Endothelial cell of umbilical vein (primary cell): Measurements from ENCODE around the gene RETREG3.

Experiments
- CTCF ChIP-seq, 2 donors: IDR thresholded peaks; 1 replicate in 1 of 2; 2 replicates in 1 of 2; pipeline ENCODE4 v1.5.1; 2011; ENCODE audit warnings: low read length in 2 of 2, mild to moderate bottlenecking in 2 of 2, moderate library complexity in 2 of 2, control low read depth in 1 of 2, inconsistent platforms in 1 of 2, low read depth in 1 of 2; ENCODE audit not compliant: insufficient read depth in 1 of 2; ENCODE audit errors: extremely low read depth in 1 of 2
- EZH2 ChIP-seq: IDR thresholded peaks from 2 replicates; pipeline ENCODE4 v1.6.1; 2012; ENCODE audit warnings: borderline replicate concordance, low read depth, mild to moderate bottlenecking, moderate library complexity, low read length, inconsistent platforms; ENCODE audit not compliant: severe bottlenecking
- MAX ChIP-seq: IDR thresholded peaks from 2 replicates; pipeline ENCODE4 v1.6.1; 2011; ENCODE audit not compliant: insufficient read depth, insufficient read length
- POLR2A ChIP-seq: IDR thresholded peaks from 2 replicates; pipeline ENCODE4 v1.6.1; 2012; ENCODE audit warnings: low read depth, mild to moderate bottlenecking, control low read depth, low read length
- POLR2AphosphoS5 ChIP-seq: IDR thresholded peaks from 2 replicates; pipeline ENCODE4 v1.6.1; 2012; ENCODE audit warnings: low read depth, mild to moderate bottlenecking, control low read depth, low read length, moderate library complexity; ENCODE audit not compliant: insufficient read depth

GRCh38 chr17:42623732-42624596, 14.8 kb upstream of the RETREG3 start:
- no peak for TF ChIP-seq EZH2
- no peak for TF ChIP-seq CTCF (IDR thresholded peaks at IDR 0.05; ENCODE audit: extremely low read depth in 1 of 2, insufficient read depth in 1 of 2, low read depth in 1 of 2, low read length in 2 of 2)
- no peak for TF ChIP-seq POLR2AphosphoS5
- TF ChIP-seq POLR2A = no peak
- no peak for TF ChIP-seq MAX
